GM21381 (cell line): Measurements from ENCODE around the gene ANKRD1.

Source experiments
- ATAC-seq: cut with Tn5 transposase; IDR thresholded peaks from one replicate; pipeline ENCODE4 v1.9.1; 2021; ENCODE audit warnings: mild to moderate bottlenecking, moderate library complexity; ENCODE audit not compliant: unreplicated experiment

ANKRD1 gene

GRCh38 chr10:90865401-90865800, 55.5 kb downstream of the ANKRD1 start:
- ATAC-seq = no peak

- no peak for ATAC-seq
Observed at GRCh38 chr10:90862908-90863514, 57.9 kb downstream of the ANKRD1 start.
